Measurements from ENCODE around the gene RAB34. TPM values are rescaled to one million over a fixed set of nuclear protein-coding genes. Genes with fewer than 3 reads are reported as not detected.
A peak's percentile ranks its signal among the peaks of the same experiment; 100 is the strongest.
"Not testable (repeated sequence)": the region's sequence is repeated elsewhere in the genome, so short reads cannot be mapped to it uniquely, and the experiment has no call there.

RAB34 gene
- total RNA-seq, 1 experiment from 2014 or later, result 189 TPM

DNA sequence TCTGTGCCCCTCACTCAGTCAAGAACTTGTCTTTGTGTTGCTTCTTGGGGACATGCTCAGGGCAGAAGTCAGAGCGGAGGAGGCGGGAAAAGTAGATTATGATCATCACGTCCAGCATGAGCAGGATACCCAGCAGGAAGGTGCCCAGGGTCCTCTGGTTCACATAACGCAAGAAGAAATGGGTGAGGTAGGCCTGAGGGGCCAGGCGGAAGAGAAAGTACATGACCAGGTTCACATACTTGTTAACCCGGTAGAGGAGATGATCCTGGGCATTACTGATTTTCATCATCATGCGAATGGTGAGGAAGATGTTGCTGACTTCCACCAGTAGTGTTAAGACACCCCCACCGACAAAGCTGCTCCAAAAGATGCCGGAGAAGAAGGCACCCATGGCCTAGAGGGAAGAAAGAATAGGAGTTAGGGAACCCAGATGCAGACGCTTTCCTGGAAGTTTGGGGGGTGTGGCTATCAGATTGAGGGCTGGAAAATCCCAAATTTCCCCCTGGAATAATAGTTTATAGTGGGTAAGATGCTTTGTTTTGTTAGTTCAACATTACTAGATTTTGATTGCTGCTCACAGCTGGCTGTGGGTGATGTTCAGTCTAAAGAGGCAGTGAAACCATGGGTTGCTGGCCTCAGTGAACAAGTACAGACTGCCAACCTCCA is 7.0 kb upstream of the RAB34 start:
- Histone ChIP-seq H3K4ac (ENCODE audit: low read depth, low read length) (no peak overlapping the region), H3K14ac (ENCODE audit: insufficient read depth, low read length) (no peak overlapping the region), H3K4me2 (ENCODE audit: insufficient read depth, insufficient read length, low read length) (peak overlapping the region; percentile 79), H3K4me1 (ENCODE audit: insufficient read depth, low read length) (0 out of 2 replicates have a peak, but pooled peaks cover 7% of the 10 kb centered on the region), H3T11ph (ENCODE audit: low read length) (no peak overlapping the region), H3K79me1 (ENCODE audit: insufficient read depth, low read depth, low read length, poor library complexity, severe bottlenecking) (peaks cover 3% of the 10 kb centered on the region), H2BK120ac (ENCODE audit: low read depth, low read length, poor library complexity, severe bottlenecking) (no peak overlapping the region), H2BK20ac (ENCODE audit: low read depth, low read length, poor library complexity, severe bottlenecking) (no peak overlapping the region), H4K91ac (ENCODE audit: insufficient read length, low read depth, low read length) (no peak overlapping the region), H3K18ac (ENCODE audit: insufficient read length, low read depth, low read length) (no peak overlapping the region), H3K27ac (ENCODE audit: insufficient read length, low read depth, low read length) (peak overlapping the region; percentile 29), H4K8ac (replicated peaks; ENCODE audit: insufficient read length, low read depth, low read length) (no peak overlapping the region), H3K9ac (ENCODE audit: extremely low read depth, insufficient read length, low read length) (peak overlapping the region; percentile 92), H2AK5ac (ENCODE audit: insufficient read length, low read length) (no peak overlapping the region), H4K5ac (ENCODE audit: insufficient read length, low read depth, low read length) (no peak overlapping the region), H3K79me2 (ENCODE audit: insufficient read depth, low read length) (peaks cover 14% of the 10 kb centered on the region; the same call in 1 of the 2 replicates), H3K56ac (ENCODE audit: insufficient read length, low read depth, low read length) (no peak overlapping the region), H3K23ac (ENCODE audit: insufficient read length, low read depth, low read length) (no peak overlapping the region), H3K27me3 (ENCODE audit: insufficient read depth, low read length) (no peaks in the 10 kb centered on the region), H2BK5ac (ENCODE audit: insufficient read length, low read length) (no peak overlapping the region), H2AFZ (ENCODE audit: low read length) (no peak overlapping the region), H3K23me2 (ENCODE audit: insufficient read length, low read depth, low read length, poor library complexity, severe bottlenecking) (peaks cover 24% of the 10 kb centered on the region), H2BK12ac (ENCODE audit: insufficient read length, low read depth, low read length) (no peak overlapping the region), H4K20me1 (ENCODE audit: control insufficient read depth, insufficient read depth, insufficient read length) (no peaks in the 10 kb centered on the region), H2BK15ac (ENCODE audit: low read depth, low read length) (no peak overlapping the region), H3K9me3 (ENCODE audit: control insufficient read depth, low read depth, low read length) (no peaks in the 10 kb centered on the region)
- no peaks in the 10 kb centered on the region; the same call in 1 of the 2 replicates for H3K27me3 Mint-ChIP-seq (ENCODE audit: low read depth)
- H3K9me3 Mint-ChIP-seq, result no peaks in the 10 kb centered on the region; a peak in 3 of 5 replicates
- TF ChIP-seq CTCF (conservative IDR thresholded peaks at IDR 0.05), result no peak
- H3K27ac Mint-ChIP-seq, result peak overlapping the region; percentile 95 to 100 (median 99); a peak in 6 of 7 replicates
- no CpG with 5 or more reads among the region's 10 CpGs for WGBS (ENCODE audit: extremely low coverage, insufficient read length, low lambda C conversion rate)
- peaks cover 34 to 55% of the 10 kb centered on the region in 2 experiments for H3K4me1 Mint-ChIP-seq
- H3K36me3 Mint-ChIP-seq (ENCODE audit: insufficient read depth in 1 of 3, low read depth in 3 of 3), result peaks cover 45 to 56% (median 49%) of the 10 kb centered on the region in 3 experiments
- H3K4me3 Mint-ChIP-seq, result peak overlapping the region; percentile 95 to 96
- no peak for DNase-seq

DNA sequence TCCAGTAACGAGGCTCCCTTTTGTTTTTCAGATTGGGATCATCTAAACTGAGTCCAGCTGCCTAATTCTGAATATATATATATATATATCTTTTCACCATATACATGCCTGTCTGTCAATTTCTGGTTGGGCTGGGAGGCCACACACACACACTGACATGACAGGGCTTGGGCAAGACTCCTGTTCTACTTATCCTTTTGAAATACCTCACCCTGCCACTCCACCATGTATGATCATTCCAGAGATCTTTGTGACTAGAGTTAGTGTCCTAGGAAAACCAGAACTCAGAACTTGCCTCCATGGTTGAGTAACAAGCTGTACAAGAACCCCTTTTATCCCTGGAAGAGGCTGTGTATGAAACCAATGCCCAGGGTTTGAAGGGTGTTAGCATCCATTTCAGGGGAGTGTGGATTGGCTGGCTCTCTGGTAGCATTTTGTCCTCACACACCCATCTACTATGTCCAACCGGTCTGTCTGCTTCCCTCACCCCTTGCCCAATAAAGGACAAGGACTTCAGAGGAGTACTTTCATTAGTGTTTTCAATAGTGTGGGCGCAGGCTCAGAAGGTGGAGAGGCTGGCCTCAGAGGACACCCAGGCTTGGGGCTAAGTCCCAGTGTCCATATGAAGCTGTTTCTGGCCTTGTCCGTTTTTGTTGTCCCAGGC is 6.3 kb upstream of the RAB34 start:
- H2BK120ac ChIP-seq (ENCODE audit: low read depth, low read length, poor library complexity, severe bottlenecking); H4K5ac ChIP-seq (ENCODE audit: insufficient read length, low read depth, low read length); H3K23ac ChIP-seq (ENCODE audit: insufficient read length, low read depth, low read length); H3K56ac ChIP-seq (ENCODE audit: insufficient read length, low read depth, low read length); H2BK5ac ChIP-seq (ENCODE audit: insufficient read length, low read length); H2AK5ac ChIP-seq (ENCODE audit: insufficient read length, low read length); H3K18ac ChIP-seq (ENCODE audit: insufficient read length, low read depth, low read length); H4K20me1 ChIP-seq (ENCODE audit: control insufficient read depth, insufficient read depth, insufficient read length); H3K27ac ChIP-seq (ENCODE audit: insufficient read length, low read depth, low read length); H3K9ac ChIP-seq (ENCODE audit: extremely low read depth, insufficient read length, low read length); DNase-seq; H2BK20ac ChIP-seq (ENCODE audit: low read depth, low read length, poor library complexity, severe bottlenecking); H3K9me3 ChIP-seq (ENCODE audit: control insufficient read depth, low read depth, low read length); H3T11ph ChIP-seq (ENCODE audit: low read length); H2BK15ac ChIP-seq (ENCODE audit: low read depth, low read length); H4K91ac ChIP-seq (ENCODE audit: insufficient read length, low read depth, low read length); H3K9me3 Mint-ChIP-seq; H3K79me1 ChIP-seq (ENCODE audit: insufficient read depth, low read depth, low read length, poor library complexity, severe bottlenecking); H3K27me3 ChIP-seq (ENCODE audit: insufficient read depth, low read length); H3K27me3 Mint-ChIP-seq (ENCODE audit: low read depth); H3K14ac ChIP-seq (ENCODE audit: insufficient read depth, low read length); H3K4ac ChIP-seq (ENCODE audit: low read depth, low read length); H2AFZ ChIP-seq (ENCODE audit: low read length); H4K8ac ChIP-seq (replicated peaks; ENCODE audit: insufficient read length, low read depth, low read length); H2BK12ac ChIP-seq (ENCODE audit: insufficient read length, low read depth, low read length); H3K4me1 ChIP-seq (ENCODE audit: insufficient read depth, low read length): not testable (repeated sequence)
- H3K4me2 ChIP-seq (ENCODE audit: insufficient read depth, insufficient read length, low read length), result peak overlapping the region; percentile 79
- Mint-ChIP-seq H3K36me3 (ENCODE audit: insufficient read depth in 1 of 3, low read depth in 3 of 3) (peaks cover 45 to 56% (median 49%) of the 10 kb centered on the region in 3 experiments), H3K4me1 (peaks cover 36 to 56% of the 10 kb centered on the region in 2 experiments), H3K4me3 (peak overlapping the region; percentile 95 to 96), H3K27ac (peak overlapping the region in 2 of 3 experiments; percentile 95 to 100; a peak in 5 of 7 replicates)
- WGBS (ENCODE audit: extremely low coverage, insufficient read length, low lambda C conversion rate), result no CpG with 5 or more reads among the region's 4 CpGs
- H3K79me2 ChIP-seq (ENCODE audit: insufficient read depth, low read length), result peaks cover 14% of the 10 kb centered on the region; the same call in 1 of the 2 replicates
- peaks cover 28% of the 10 kb centered on the region for H3K23me2 ChIP-seq (ENCODE audit: insufficient read length, low read depth, low read length, poor library complexity, severe bottlenecking)

All from H9 (cell line).